A549 (cell line): Measurements from ENCODE around the gene RAD18. TPM values are rescaled to one million over a fixed set of nuclear protein-coding genes. Genes with fewer than 3 reads are reported as not detected.

Experiments used
- ATAC-seq, 2 experiments: fragments of 200-7000 bp in 1 of 2; fragments of >200 bp in 1 of 2; cut with Nextera tagmentation in 1 of 2; cut with Tn5 transposase in 1 of 2; 3 replicates each; pipeline versions ENCODE4 v1.8.0 to v1.9.1; 2018 to 2020; ENCODE audit warnings: mild to moderate bottlenecking in 1 of 2, moderate library complexity in 1 of 2
- CTCF ChIA-PET: fragments of 300-600 bp; sonication (Branson Sonifier 250); formaldehyde crosslinking; extraction: SDS; loops from one replicate; lab custom pipeline; 2021; ENCODE audit warnings: antibody characterized with exemption, inconsistent platforms; lab: Yijun Ruan, JAX
- POLR2A ChIA-PET: fragments of 350-600 bp; formaldehyde crosslinking; extraction: SDS; loops from one replicate; lab custom pipeline; 2021; ENCODE audit warnings: antibody characterized with exemption, inconsistent platforms; lab: Yijun Ruan, JAX
- DNase-seq, 2 experiments: peaks; one replicate each; pipeline versions ENCODE4 v3.0.0 to v3.0.0-alpha.2; 2011 to 2016; ENCODE audit warnings: low read depth in 1 of 2, low spot score in 1 of 2
- FAIRE-seq: peaks from 2 replicates; lab custom pipeline; 2011; peaks lifted over from hg19 to GRCh38; lab: Jason Lieb, UNC
- H3K27ac ChIP-seq, 2 experiments: fragments of >200 bp; sonication (Bioruptor Twin); formaldehyde crosslinking; 3 replicates each; pipeline ENCODE4 v1.5.1; 2016 to 2017
- H3K4me1 ChIP-seq: fragments of >200 bp; sonication (Bioruptor Twin); formaldehyde crosslinking; 3 replicates; pipeline ENCODE4 v1.6.1; 2016
- H3K4me2 ChIP-seq: fragments of >200 bp; sonication (Bioruptor Twin); formaldehyde crosslinking; 3 replicates; pipeline ENCODE4 v1.6.1; 2016
- H3K4me3 ChIP-seq: fragments of >200 bp; sonication (Bioruptor Twin); formaldehyde crosslinking; 3 replicates; pipeline ENCODE4 v1.5.1; 2016
- H3K9me3 ChIP-seq: fragments of >200 bp; sonication (Bioruptor Twin); formaldehyde crosslinking; 3 replicates; pipeline ENCODE4 v1.6.1; 2016
- CHD2 ChIP-seq: fragments of 150-350 bp; IDR thresholded peaks from 2 replicates; pipeline ENCODE4 v1.6.1; 2014; ENCODE audit warnings: low read length; ENCODE audit not compliant: partially characterized antibody
- EHMT2 ChIP-seq: fragments of 200-600 bp; sonication (generic); IDR thresholded peaks from 2 replicates; pipeline ENCODE4 v1.6.1; 2016; ENCODE audit warnings: antibody characterized with exemption, low read depth, mild to moderate bottlenecking, moderate library complexity
- EP300 ChIP-seq, 2 experiments: fragments of >200 bp; sonication (Bioruptor Twin); formaldehyde crosslinking; IDR thresholded peaks; 2 replicates in 1 of 2; 3 replicates in 1 of 2; pipeline ENCODE4 v1.6.1; 2016 to 2017
- FOSL2 ChIP-seq, 2 experiments: fragments of 450-650 bp in 1 of 2; fragments of >200 bp in 1 of 2; sonication (Bioruptor Twin) in 1 of 2; formaldehyde crosslinking; IDR thresholded peaks; 2 replicates each; pipeline versions ENCODE4 v1.5.0 to v1.6.1; 2016 to 2020; ENCODE audit warnings: mild to moderate bottlenecking in 1 of 2, moderate library complexity in 1 of 2
- HOXB13 ChIP-seq: fragments of 250-450 bp; sonication (Bioruptor Pico); IDR thresholded peaks from 2 replicates; pipeline ENCODE4 v1.5.0; 2020; ENCODE audit warnings: low read depth, mild to moderate bottlenecking, moderate library complexity
- JUNB ChIP-seq: fragments of >200 bp; sonication (Bioruptor Twin); formaldehyde crosslinking; IDR thresholded peaks from 2 replicates; pipeline ENCODE4 v1.6.1; 2016
- MYC ChIP-seq: IDR thresholded peaks from 2 replicates; pipeline ENCODE4 v1.6.1; 2012; ENCODE audit warnings: mild to moderate bottlenecking, inconsistent platforms, low read length, improper control_type of control experiment, borderline replicate concordance
- NPAS2 ChIP-seq: fragments of 250-450 bp; sonication (Bioruptor Pico); IDR thresholded peaks from 2 replicates; pipeline ENCODE4 v1.8.0; 2022; ENCODE audit warnings: mild to moderate bottlenecking, moderate library complexity, borderline replicate concordance
- POLR2A ChIP-seq: IDR thresholded peaks from 2 replicates; pipeline ENCODE4 v1.6.1; 2012; ENCODE audit warnings: mild to moderate bottlenecking, low read length
- POLR2AphosphoS2 ChIP-seq: conservative IDR thresholded peaks from 2 replicates; pipeline ENCODE4 v1.6.1; 2012; ENCODE audit warnings: low read length, improper control_type of control experiment, inconsistent platforms
- RAD21 ChIP-seq, 2 experiments: fragments of >200 bp in 1 of 2; sonication (Bioruptor Twin) in 1 of 2; formaldehyde crosslinking in 1 of 2; IDR thresholded peaks in 1 of 2; conservative IDR thresholded peaks in 1 of 2; 2 replicates in 1 of 2; 3 replicates in 1 of 2; pipeline ENCODE4 v1.6.1; 2012 to 2018; ENCODE audit warnings: inconsistent platforms in 1 of 2
- RARB ChIP-seq: fragments of 250-450 bp; sonication (Bioruptor Pico); IDR thresholded peaks from 2 replicates; pipeline ENCODE4 v1.8.0; 2021; ENCODE audit warnings: mild to moderate bottlenecking, moderate library complexity
- SMC3 ChIP-seq: fragments of >200 bp; sonication (Bioruptor Twin); formaldehyde crosslinking; IDR thresholded peaks from 3 replicates; pipeline ENCODE4 v1.6.1; 2018; ENCODE audit warnings: inconsistent platforms
- SREBF2 ChIP-seq: fragments of 450-650 bp; IDR thresholded peaks from 2 replicates; pipeline ENCODE4 v1.6.1; 2014; ENCODE audit warnings: mild to moderate bottlenecking, moderate library complexity
- TFCP2L1 ChIP-seq: fragments of 250-450 bp; sonication (Bioruptor Pico); IDR thresholded peaks from 2 replicates; pipeline ENCODE4 v1.5.0; 2021; ENCODE audit warnings: mild to moderate bottlenecking
- ZNF302 ChIP-seq: fragments of 250-450 bp; sonication (Bioruptor Pico); IDR thresholded peaks from 2 replicates; pipeline ENCODE4 v1.9.0; 2021; ENCODE audit warnings: inconsistent platforms, mild to moderate bottlenecking, moderate library complexity
- WGBS: methylation state at CpG from one replicate; pipeline ENCODE4 v1.1.6; 2017; ENCODE audit errors: missing lambda C conversion rate; 5-methylcytosine and 5-hydroxymethylcytosine counted together
- polyA plus RNA-seq, 4 experiments: library from polyadenylated mRNA; depleted of rRNA in 3 of 4; stranded (reverse); fragments of >200 nt; fragmentation: RNase III in 1 of 4; extraction: RNeasy Plus Mini Kit Qiagen cat#74134 plus additional on column Dnase treatment in 1 of 4; gene quantifications; 2 replicates in 3 of 4; 3 replicates in 1 of 4; pipeline ENCODE4 v1.2.3, GENCODE V29; 2011 to 2017
- TF ChIP-seq, protein P1 (sequence below): fragments of >200 bp; sonication (Bioruptor Twin); formaldehyde crosslinking; IDR thresholded peaks from 3 replicates; pipeline ENCODE4 v1.5.1; 2016
- TF ChIP-seq, protein P2 (sequence below): fragments of 250-450 bp; sonication (Bioruptor Pico); IDR thresholded peaks from 2 replicates; pipeline ENCODE4 v1.5.0; 2020; ENCODE audit warnings: low read depth, mild to moderate bottlenecking, moderate library complexity
- TF ChIP-seq, protein P3 (sequence below): fragments of 250-450 bp; sonication (Bioruptor Pico); IDR thresholded peaks from 2 replicates; pipeline ENCODE4 v1.5.0; 2021; ENCODE audit warnings: mild to moderate bottlenecking, moderate library complexity, borderline replicate concordance
- TF ChIP-seq, protein P4 (sequence below): fragments of 150-350 bp; IDR thresholded peaks from 2 replicates; pipeline ENCODE4 v1.6.1; 2014; ENCODE audit warnings: low read depth, mild to moderate bottlenecking, low read length
- TF ChIP-seq, protein P5 (sequence below): fragments of 450-650 bp; IDR thresholded peaks from 2 replicates; pipeline ENCODE4 v1.6.1; 2014; ENCODE audit warnings: antibody characterized with exemption

The RAD18 gene
- polyA plus RNA-seq, 2 of the 4 experiments (the other 2 are of a cell fraction), result 11.8 to 23.2 TPM

DNA sequence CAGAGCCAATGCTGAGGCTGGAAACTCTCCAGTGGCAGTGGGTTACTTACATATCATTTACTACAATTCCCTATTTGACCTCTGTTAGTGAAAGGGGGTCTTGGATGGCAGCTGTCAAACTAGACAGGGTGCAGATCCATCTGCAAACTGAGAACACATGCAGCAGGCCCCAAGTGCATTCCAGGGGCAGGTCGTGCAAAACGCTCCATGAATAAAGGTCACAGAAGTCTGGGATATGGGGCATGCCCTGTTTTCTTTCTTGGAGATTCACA lies 25.0 kb upstream of the RAD18 start:
- ChIA-PET CTCF (interaction anchor here (0.7 to 6.2 kb wide), 20 partner anchors 10 to 704 kb away, joined by 3 to 86 read pairs (median 5); partner anchors contain the start of gene SRGAP3), POLR2A (interaction anchor here (0.6 to 0.7 kb wide), 2 partner anchors 77 to 247 kb away, joined by 3 to 4 read pairs; no protein-coding TSS in a partner anchor)

DNA sequence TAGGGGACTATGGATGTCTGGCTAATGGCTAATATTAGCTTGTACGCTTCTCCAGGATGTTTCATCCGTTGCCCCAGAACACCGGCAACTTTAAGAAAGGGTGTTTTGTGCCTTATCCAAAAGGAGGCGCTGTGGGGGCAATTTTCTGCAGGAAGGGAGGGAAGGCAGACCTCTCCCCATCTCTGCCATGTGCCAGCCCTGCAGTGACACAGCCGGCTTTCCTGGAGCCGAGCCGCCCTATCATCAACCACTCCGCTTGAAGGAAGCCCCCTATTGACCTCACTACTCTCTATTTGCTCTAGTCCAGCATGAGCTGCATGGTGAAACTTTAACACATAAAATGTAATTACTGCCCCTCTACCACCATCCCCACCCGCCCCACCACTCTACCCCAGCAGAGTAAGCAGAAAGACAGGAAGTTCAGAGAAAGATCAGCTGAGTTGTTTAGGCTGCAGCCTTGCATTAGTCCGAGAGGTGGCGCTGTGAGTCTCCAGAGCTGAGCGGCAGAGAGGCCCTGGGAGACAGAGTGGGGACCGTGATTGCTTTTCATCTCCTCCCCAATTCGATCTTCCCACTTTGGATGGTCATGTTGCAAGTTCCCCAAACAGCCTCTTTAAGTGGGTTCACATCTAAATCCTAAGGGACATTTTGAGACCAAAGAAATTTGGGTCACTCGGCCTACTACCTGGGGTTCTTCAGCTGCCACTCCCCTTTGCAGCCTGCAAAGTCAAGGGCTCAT lies 24.5 kb upstream of the RAD18 start:
- 43% methylated on average over 15 of the region's 15 CpGs for WGBS
- Histone ChIP-seq H3K9me3 (no peaks in the 10 kb centered on the region), H3K4me1 (no peaks in the 10 kb centered on the region), H3K27ac (no peak overlapping the region), H3K4me2 (0 out of 3 replicates have a peak overlapping the region, but pooled peaks have one; percentile 26), H3K4me3 (no peak overlapping the region)
- TF ChIP-seq TFCP2L1 (CRISPR knock-in tag) (no peak), SMC3 (peak; percentile 60), POLR2A (no peak), POLR2AphosphoS2 (no peak), EP300 (IDR thresholded peaks at IDR 0.05) (no peak), RARB (CRISPR knock-in tag) (no peak), FOSL2 (IDR thresholded peaks at IDR 0.05) (no peak), FOSL2 (CRISPR knock-in tag; IDR thresholded peaks at IDR 0.05) (no peak), EHMT2 (no peak), RAD21 (conservative IDR thresholded peaks at IDR 0.05 in 1 of 2, IDR thresholded peaks at IDR 0.05 in 1 of 2) (peak; percentile 63 to 78)
- TF ChIP-seq, protein P1, sequence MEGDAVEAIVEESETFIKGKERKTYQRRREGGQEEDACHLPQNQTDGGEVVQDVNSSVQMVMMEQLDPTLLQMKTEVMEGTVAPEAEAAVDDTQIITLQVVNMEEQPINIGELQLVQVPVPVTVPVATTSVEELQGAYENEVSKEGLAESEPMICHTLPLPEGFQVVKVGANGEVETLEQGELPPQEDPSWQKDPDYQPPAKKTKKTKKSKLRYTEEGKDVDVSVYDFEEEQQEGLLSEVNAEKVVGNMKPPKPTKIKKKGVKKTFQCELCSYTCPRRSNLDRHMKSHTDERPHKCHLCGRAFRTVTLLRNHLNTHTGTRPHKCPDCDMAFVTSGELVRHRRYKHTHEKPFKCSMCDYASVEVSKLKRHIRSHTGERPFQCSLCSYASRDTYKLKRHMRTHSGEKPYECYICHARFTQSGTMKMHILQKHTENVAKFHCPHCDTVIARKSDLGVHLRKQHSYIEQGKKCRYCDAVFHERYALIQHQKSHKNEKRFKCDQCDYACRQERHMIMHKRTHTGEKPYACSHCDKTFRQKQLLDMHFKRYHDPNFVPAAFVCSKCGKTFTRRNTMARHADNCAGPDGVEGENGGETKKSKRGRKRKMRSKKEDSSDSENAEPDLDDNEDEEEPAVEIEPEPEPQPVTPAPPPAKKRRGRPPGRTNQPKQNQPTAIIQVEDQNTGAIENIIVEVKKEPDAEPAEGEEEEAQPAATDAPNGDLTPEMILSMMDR, result peak; percentile 65
- ChIA-PET CTCF (interaction anchor here (0.7 to 6.2 kb wide), 24 partner anchors 8 to 705 kb away, joined by 3 to 86 read pairs (median 4); partner anchors contain the start of gene SRGAP3), POLR2A (interaction anchor here (0.6 to 0.7 kb wide), 2 partner anchors 76 to 246 kb away, joined by 3 to 4 read pairs; no protein-coding TSS in a partner anchor)
- no peak for FAIRE-seq
- DNase-seq, result peak; percentile 53 to 71
- peak; percentile 72 to 92; a peak in 5 of 6 replicates for ATAC-seq

More for the DNA sequence above, 25.0 kb upstream of the RAD18 start:
- ATAC-seq (no peak), DNase-seq (no peak), FAIRE-seq (no peak)
- no peaks in the 10 kb centered on the region for H3K4me1 ChIP-seq
- H3K27ac ChIP-seq, result no peak overlapping the region
- TF ChIP-seq MYC (no peak), SMC3 (no peak), RAD21 (conservative IDR thresholded peaks at IDR 0.05 in 1 of 2, IDR thresholded peaks at IDR 0.05 in 1 of 2) (no peak), SREBF2 (no peak), POLR2A (no peak), CHD2 (no peak), HOXB13 (CRISPR knock-in tag) (no peak), ZNF302 (no peak), EP300 (IDR thresholded peaks at IDR 0.05) (no peak), NPAS2 (no peak), JUNB (no peak)
- TF ChIP-seq, protein P2, sequence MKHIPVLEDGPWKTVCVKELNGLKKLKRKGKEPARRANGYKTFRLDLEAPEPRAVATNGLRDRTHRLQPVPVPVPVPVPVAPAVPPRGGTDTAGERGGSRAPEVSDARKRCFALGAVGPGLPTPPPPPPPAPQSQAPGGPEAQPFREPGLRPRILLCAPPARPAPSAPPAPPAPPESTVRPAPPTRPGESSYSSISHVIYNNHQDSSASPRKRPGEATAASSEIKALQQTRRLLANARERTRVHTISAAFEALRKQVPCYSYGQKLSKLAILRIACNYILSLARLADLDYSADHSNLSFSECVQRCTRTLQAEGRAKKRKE (CRISPR knock-in tag), result no peak
- TF ChIP-seq, protein P3, sequence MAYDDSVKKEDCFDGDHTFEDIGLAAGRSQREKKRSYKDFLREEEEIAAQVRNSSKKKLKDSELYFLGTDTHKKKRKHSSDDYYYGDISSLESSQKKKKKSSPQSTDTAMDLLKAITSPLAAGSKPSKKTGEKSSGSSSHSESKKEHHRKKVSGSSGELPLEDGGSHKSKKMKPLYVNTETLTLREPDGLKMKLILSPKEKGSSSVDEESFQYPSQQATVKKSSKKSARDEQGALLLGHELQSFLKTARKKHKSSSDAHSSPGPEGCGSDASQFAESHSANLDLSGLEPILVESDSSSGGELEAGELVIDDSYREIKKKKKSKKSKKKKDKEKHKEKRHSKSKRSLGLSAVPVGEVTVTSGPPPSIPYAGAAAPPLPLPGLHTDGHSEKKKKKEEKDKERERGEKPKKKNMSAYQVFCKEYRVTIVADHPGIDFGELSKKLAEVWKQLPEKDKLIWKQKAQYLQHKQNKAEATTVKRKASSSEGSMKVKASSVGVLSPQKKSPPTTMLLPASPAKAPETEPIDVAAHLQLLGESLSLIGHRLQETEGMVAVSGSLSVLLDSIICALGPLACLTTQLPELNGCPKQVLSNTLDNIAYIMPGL (CRISPR knock-in tag), result no peak
- TF ChIP-seq, protein P4, sequence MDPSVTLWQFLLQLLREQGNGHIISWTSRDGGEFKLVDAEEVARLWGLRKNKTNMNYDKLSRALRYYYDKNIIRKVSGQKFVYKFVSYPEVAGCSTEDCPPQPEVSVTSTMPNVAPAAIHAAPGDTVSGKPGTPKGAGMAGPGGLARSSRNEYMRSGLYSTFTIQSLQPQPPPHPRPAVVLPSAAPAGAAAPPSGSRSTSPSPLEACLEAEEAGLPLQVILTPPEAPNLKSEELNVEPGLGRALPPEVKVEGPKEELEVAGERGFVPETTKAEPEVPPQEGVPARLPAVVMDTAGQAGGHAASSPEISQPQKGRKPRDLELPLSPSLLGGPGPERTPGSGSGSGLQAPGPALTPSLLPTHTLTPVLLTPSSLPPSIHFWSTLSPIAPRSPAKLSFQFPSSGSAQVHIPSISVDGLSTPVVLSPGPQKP, result no peak
- TF ChIP-seq, protein P5, sequence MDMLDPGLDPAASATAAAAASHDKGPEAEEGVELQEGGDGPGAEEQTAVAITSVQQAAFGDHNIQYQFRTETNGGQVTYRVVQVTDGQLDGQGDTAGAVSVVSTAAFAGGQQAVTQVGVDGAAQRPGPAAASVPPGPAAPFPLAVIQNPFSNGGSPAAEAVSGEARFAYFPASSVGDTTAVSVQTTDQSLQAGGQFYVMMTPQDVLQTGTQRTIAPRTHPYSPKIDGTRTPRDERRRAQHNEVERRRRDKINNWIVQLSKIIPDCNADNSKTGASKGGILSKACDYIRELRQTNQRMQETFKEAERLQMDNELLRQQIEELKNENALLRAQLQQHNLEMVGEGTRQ, result no peak
- no peak overlapping the region for H3K4me2 ChIP-seq
- H3K4me3 ChIP-seq, result no peak overlapping the region
- H3K9me3 ChIP-seq, result no peaks in the 10 kb centered on the region
- WGBS, result 36% methylated on average over 2 of the region's 2 CpGs
